ENCODE data around the gene TMEM163.

Gene TMEM163

DNA sequence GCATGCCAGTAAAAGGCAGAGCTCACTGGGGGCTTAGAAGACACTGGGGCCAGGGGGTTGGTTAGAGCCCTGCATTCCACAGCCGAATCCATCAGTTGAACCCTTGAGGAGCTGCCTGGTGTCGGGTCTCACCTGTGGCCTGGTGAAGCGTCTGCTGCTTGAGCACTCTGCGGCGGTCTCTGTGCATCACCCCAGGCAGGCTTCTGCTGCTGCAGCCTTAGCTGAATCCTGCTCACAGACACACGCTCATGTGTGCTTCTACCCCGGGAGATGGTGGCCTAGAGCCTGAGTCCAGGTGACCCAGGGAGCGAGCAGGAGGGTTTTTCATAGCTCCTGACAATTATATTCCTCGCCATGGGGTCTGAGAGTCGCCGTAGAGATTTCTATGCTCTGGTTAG is 272.8 kb downstream of the TMEM163 start:
- H2AFZ ChIP-seq (ENCODE audit: insufficient read depth, low read length, poor library complexity) = no peak overlapping the region
- H4K91ac ChIP-seq (ENCODE audit: low read depth, low read length) = no peak overlapping the region
- no peak overlapping the region for H3K27ac ChIP-seq (ENCODE audit: low read depth, low read length)
- no peak overlapping the region for H3K23ac ChIP-seq (ENCODE audit: low read length)
- H3K79me2 ChIP-seq (ENCODE audit: control insufficient read depth, insufficient read depth, low read length, poor library complexity) = no peaks in the 10 kb centered on the region
- H3K18ac ChIP-seq (ENCODE audit: low read length) = no peak overlapping the region
- H3K4me2 ChIP-seq (ENCODE audit: low read length) = no peak overlapping the region
- no peaks in the 10 kb centered on the region for H3K79me1 ChIP-seq (ENCODE audit: low read length)
- H3K36me3 ChIP-seq (ENCODE audit: control insufficient read depth in 1 of 2, insufficient read depth in 2 of 2, low read length in 2 of 2) = peaks cover 3 to 12% of the 10 kb centered on the region in 2 experiments
- H3K4me3 ChIP-seq (ENCODE audit: low read depth, low read length) = no peak overlapping the region
- H3K14ac ChIP-seq (ENCODE audit: low read length) = no peak overlapping the region
- H2BK12ac ChIP-seq (ENCODE audit: low read length) = no peak overlapping the region
- no peak overlapping the region for H3K9ac ChIP-seq (ENCODE audit: low read length)
- H4K8ac ChIP-seq (ENCODE audit: low read depth, low read length) = no peak overlapping the region
- WGBS (ENCODE audit: extremely low coverage, insufficient coverage, insufficient read length) = no CpG with 5 or more reads among the region's 11 CpGs
- H3K4ac ChIP-seq (ENCODE audit: low read depth, low read length) = no peak overlapping the region
- no peak for DNase-seq
- no peak overlapping the region for H4K12ac ChIP-seq (ENCODE audit: low read depth, low read length)
- H2BK5ac ChIP-seq (ENCODE audit: low read depth, low read length, poor library complexity) = no peak overlapping the region
- H3K4me1 ChIP-seq (ENCODE audit: control insufficient read depth in 1 of 2, insufficient read depth in 2 of 2, low read length in 2 of 2) = peaks cover 0 to 3% of the 10 kb centered on the region in 2 experiments
- H2AK5ac ChIP-seq (ENCODE audit: low read length) = no peak overlapping the region
- no peaks in the 10 kb centered on the region for H3K9me3 ChIP-seq (ENCODE audit: insufficient read depth, low read depth, low read length)
- H3K27me3 ChIP-seq (ENCODE audit: insufficient read depth, low read length) = no peaks in the 10 kb centered on the region
- H2BK120ac ChIP-seq (ENCODE audit: insufficient read depth, low read length, poor library complexity) = no peak overlapping the region

DNA sequence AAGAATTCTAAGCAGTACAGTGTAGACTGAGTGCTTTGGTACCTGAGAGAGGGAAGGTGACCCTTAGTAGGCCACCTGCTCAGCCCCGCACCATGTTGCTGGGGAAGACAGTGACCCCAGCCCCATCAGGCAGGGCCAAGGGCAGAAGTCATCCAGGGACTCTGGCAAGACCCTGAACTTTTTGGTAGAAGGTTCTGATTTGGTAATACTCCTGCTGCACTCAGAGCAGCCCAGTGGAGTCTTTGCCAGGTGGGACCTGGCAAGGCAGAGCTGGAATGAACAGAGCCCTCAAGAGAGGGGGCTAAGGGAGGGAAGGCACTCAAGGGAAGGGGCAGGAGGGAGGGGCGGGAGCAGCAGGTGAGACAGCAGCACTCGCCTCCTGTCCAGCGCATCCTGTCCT is 273.7 kb downstream of the TMEM163 start:
- no peak overlapping the region for H4K91ac ChIP-seq (ENCODE audit: low read depth, low read length)
- no peak overlapping the region for H4K12ac ChIP-seq (ENCODE audit: low read depth, low read length)
- H3K36me3 ChIP-seq (ENCODE audit: control insufficient read depth in 1 of 2, insufficient read depth in 2 of 2, low read length in 2 of 2) = peaks cover 5 to 13% of the 10 kb centered on the region in 2 experiments
- H3K79me1 ChIP-seq (ENCODE audit: low read length) = no peaks in the 10 kb centered on the region
- no peak overlapping the region for H2BK120ac ChIP-seq (ENCODE audit: insufficient read depth, low read length, poor library complexity)
- no peak overlapping the region for H3K4me3 ChIP-seq (ENCODE audit: low read depth, low read length)
- H3K4ac ChIP-seq (ENCODE audit: low read depth, low read length) = no peak overlapping the region
- peaks cover 0 to 3% of the 10 kb centered on the region in 2 experiments for H3K4me1 ChIP-seq (ENCODE audit: control insufficient read depth in 1 of 2, insufficient read depth in 2 of 2, low read length in 2 of 2)
- H3K23ac ChIP-seq (ENCODE audit: low read length) = no peak overlapping the region
- H3K79me2 ChIP-seq (ENCODE audit: control insufficient read depth, insufficient read depth, low read length, poor library complexity) = no peaks in the 10 kb centered on the region
- no peak overlapping the region for H2AK5ac ChIP-seq (ENCODE audit: low read length)
- H3K14ac ChIP-seq (ENCODE audit: low read length) = no peak overlapping the region
- no peak overlapping the region for H3K27ac ChIP-seq (ENCODE audit: low read depth, low read length)
- H3K27me3 ChIP-seq (ENCODE audit: insufficient read depth, low read length) = no peaks in the 10 kb centered on the region
- H3K9me3 ChIP-seq (ENCODE audit: insufficient read depth, low read depth, low read length) = no peaks in the 10 kb centered on the region
- no peak overlapping the region for H4K8ac ChIP-seq (ENCODE audit: low read depth, low read length)
- no peak overlapping the region for H2BK12ac ChIP-seq (ENCODE audit: low read length)
- no CpG with 5 or more reads among the region's 4 CpGs for WGBS (ENCODE audit: extremely low coverage, insufficient coverage, insufficient read length)
- no peak overlapping the region for H3K18ac ChIP-seq (ENCODE audit: low read length)
- no peak overlapping the region for H3K9ac ChIP-seq (ENCODE audit: low read length)
- H2BK5ac ChIP-seq (ENCODE audit: low read depth, low read length, poor library complexity) = no peak overlapping the region
- H2AFZ ChIP-seq (ENCODE audit: insufficient read depth, low read length, poor library complexity) = no peak overlapping the region
- H3K4me2 ChIP-seq (ENCODE audit: low read length) = no peak overlapping the region
- DNase-seq = no peak

GRCh38 chr2:134443814-134444480 is 274.9 kb downstream of the TMEM163 start:
- H3K27me3 ChIP-seq (ENCODE audit: insufficient read depth, low read length) = no peaks in the 10 kb centered on the region
- no peak overlapping the region for H3K27ac ChIP-seq (ENCODE audit: low read depth, low read length)
- no peak overlapping the region for H3K4me2 ChIP-seq (ENCODE audit: low read length)
- H2BK120ac ChIP-seq (ENCODE audit: insufficient read depth, low read length, poor library complexity) = no peak overlapping the region
- no peak overlapping the region for H4K12ac ChIP-seq (ENCODE audit: low read depth, low read length)
- DNase-seq = no peak
- no peaks in the 10 kb centered on the region for H3K79me1 ChIP-seq (ENCODE audit: low read length)
- H2AK5ac ChIP-seq (ENCODE audit: low read length) = no peak overlapping the region
- peaks cover 5 to 11% of the 10 kb centered on the region in 2 experiments for H3K36me3 ChIP-seq (ENCODE audit: control insufficient read depth in 1 of 2, insufficient read depth in 2 of 2, low read length in 2 of 2)
- no peak overlapping the region for H3K14ac ChIP-seq (ENCODE audit: low read length)
- H3K9me3 ChIP-seq (ENCODE audit: insufficient read depth, low read depth, low read length) = no peaks in the 10 kb centered on the region
- H3K23ac ChIP-seq (ENCODE audit: low read length) = no peak overlapping the region
- H3K9ac ChIP-seq (ENCODE audit: low read length) = no peak overlapping the region
- WGBS (ENCODE audit: extremely low coverage, insufficient coverage, insufficient read length) = no CpG with 5 or more reads among the region's 11 CpGs
- H3K4ac ChIP-seq (ENCODE audit: low read depth, low read length) = no peak overlapping the region
- H4K91ac ChIP-seq (ENCODE audit: low read depth, low read length) = no peak overlapping the region
- H2AFZ ChIP-seq (ENCODE audit: insufficient read depth, low read length, poor library complexity) = no peak overlapping the region
- no peak overlapping the region for H3K18ac ChIP-seq (ENCODE audit: low read length)
- H3K79me2 ChIP-seq (ENCODE audit: control insufficient read depth, insufficient read depth, low read length, poor library complexity) = no peaks in the 10 kb centered on the region
- no peak overlapping the region for H2BK12ac ChIP-seq (ENCODE audit: low read length)
- no peak overlapping the region for H3K4me3 ChIP-seq (ENCODE audit: low read depth, low read length)
- H2BK5ac ChIP-seq (ENCODE audit: low read depth, low read length, poor library complexity) = no peak overlapping the region
- no peak overlapping the region for H4K8ac ChIP-seq (ENCODE audit: low read depth, low read length)
- H3K4me1 ChIP-seq (ENCODE audit: control insufficient read depth in 1 of 2, insufficient read depth in 2 of 2, low read length in 2 of 2) = peaks cover 0 to 3% of the 10 kb centered on the region in 2 experiments

DNA sequence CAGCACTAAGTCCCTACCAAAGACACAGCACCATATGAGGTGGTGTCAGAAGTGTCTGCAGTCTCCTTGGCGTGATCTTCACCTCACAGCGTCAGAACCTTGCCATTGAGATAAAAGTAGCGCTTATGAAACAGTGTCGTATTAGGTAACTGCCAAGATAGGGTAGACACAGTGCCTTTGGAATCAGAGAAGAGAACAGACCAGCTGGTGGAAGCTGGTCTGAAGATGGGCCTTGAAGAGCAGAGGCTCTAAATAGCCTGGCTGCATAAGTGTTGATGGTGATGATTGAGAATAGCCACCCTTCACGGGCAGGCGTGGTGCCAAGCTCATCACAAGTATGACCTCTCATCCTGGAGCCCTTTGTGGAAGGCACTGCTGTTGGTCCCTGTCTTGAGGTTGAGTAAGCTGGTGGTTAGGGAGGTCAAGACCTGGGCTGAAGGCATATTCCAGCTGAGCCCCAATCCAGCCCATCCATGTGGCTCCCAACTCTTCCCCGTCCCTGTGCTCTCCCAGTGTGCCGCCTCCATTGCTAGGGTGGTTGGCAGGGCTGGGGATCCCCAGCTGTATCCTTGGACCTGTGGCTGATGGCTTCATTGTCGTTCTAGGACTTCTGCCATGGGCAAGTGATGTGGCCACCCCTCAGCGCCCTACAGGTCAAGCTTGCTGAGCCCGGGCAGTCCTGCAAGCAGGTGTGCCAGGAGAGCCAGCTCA is 277.5 kb downstream of the TMEM163 start:
- Histone ChIP-seq H2BK12ac (ENCODE audit: low read length) (no peak overlapping the region), H3K18ac (ENCODE audit: low read length) (no peak overlapping the region), H3K36me3 (ENCODE audit: control insufficient read depth in 1 of 2, insufficient read depth in 2 of 2, low read length in 2 of 2) (peaks cover 2 to 6% of the 10 kb centered on the region in 2 experiments), H2AK5ac (ENCODE audit: low read length) (no peak overlapping the region), H4K12ac (ENCODE audit: low read depth, low read length) (no peak overlapping the region), H2AFZ (ENCODE audit: insufficient read depth, low read length, poor library complexity) (no peak overlapping the region), H3K27me3 (ENCODE audit: insufficient read depth, low read length) (no peaks in the 10 kb centered on the region), H2BK5ac (ENCODE audit: low read depth, low read length, poor library complexity) (no peak overlapping the region), H3K14ac (ENCODE audit: low read length) (no peak overlapping the region), H4K8ac (ENCODE audit: low read depth, low read length) (no peak overlapping the region), H3K79me2 (ENCODE audit: control insufficient read depth, insufficient read depth, low read length, poor library complexity) (no peaks in the 10 kb centered on the region), H3K4ac (ENCODE audit: low read depth, low read length) (no peak overlapping the region), H2BK120ac (ENCODE audit: insufficient read depth, low read length, poor library complexity) (no peak overlapping the region), H3K79me1 (ENCODE audit: low read length) (no peaks in the 10 kb centered on the region), H3K4me1 (ENCODE audit: control insufficient read depth in 1 of 2, insufficient read depth in 2 of 2, low read length in 2 of 2) (peaks cover 0 to 6% of the 10 kb centered on the region in 2 experiments), H4K91ac (ENCODE audit: low read depth, low read length) (no peak overlapping the region), H3K27ac (ENCODE audit: low read depth, low read length) (no peak overlapping the region), H3K4me2 (ENCODE audit: low read length) (no peak overlapping the region), H3K4me3 (ENCODE audit: low read depth, low read length) (no peak overlapping the region), H3K23ac (ENCODE audit: low read length) (no peak overlapping the region), H3K9me3 (ENCODE audit: insufficient read depth, low read depth, low read length) (no peaks in the 10 kb centered on the region), H3K9ac (ENCODE audit: low read length) (no peak overlapping the region)
- WGBS (ENCODE audit: extremely low coverage, insufficient coverage, insufficient read length) = no CpG with 5 or more reads among the region's 11 CpGs
- DNase-seq = no peak
